Endothelial cell of hepatic sinusoid (primary cell): ENCODE data around the gene TRAK1.

Experiments used
- in situ Hi-C: cut with HindIII; loops from 2 replicates; pipeline ENCODE4 v1.10.0; 2017; ENCODE audit warnings: low sequenced_read_pairs

The TRAK1 gene

DNA sequence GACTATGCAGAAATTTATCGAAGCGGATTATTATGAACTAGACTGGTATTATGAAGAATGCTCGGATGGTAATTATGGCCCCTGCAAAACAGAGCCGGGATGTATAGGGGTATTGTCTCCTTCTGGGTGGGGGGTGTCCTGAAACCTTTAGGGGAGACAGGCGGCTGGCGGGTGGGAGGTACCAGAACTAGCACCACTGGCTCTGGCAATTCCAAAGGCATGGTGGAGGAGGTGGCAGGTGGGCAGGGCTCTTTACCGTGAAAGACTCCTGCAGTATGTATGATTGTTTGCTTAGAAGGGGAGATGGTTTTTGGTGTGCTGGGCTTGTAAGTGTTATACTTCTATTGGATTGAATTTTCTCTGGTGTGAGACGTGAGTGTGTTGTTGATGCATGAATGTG is 58.4 kb downstream of the TRAK1 start:
- in situ Hi-C loops = no loop called here

DNA sequence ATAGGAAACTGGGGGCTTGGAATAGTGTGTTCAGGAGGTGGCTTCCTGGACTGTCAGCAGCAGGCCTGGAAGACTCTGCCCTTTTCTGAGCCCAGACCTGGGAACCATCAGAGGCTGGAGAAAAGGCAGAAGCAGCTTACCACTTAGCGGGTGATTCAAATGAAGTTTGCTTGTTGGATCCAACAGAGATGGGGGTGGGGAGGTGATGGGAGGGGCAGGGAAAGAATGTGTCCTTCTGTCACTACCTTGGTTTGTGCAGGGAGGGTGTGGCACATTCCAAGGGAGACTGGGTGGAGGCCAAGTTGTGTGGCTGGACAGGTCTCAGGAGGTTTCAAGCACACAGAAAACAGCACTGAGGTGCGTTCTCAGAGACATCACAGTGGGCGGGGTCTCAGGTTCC is 58.8 kb downstream of the TRAK1 start:
- in situ Hi-C loops = no loop called here

DNA sequence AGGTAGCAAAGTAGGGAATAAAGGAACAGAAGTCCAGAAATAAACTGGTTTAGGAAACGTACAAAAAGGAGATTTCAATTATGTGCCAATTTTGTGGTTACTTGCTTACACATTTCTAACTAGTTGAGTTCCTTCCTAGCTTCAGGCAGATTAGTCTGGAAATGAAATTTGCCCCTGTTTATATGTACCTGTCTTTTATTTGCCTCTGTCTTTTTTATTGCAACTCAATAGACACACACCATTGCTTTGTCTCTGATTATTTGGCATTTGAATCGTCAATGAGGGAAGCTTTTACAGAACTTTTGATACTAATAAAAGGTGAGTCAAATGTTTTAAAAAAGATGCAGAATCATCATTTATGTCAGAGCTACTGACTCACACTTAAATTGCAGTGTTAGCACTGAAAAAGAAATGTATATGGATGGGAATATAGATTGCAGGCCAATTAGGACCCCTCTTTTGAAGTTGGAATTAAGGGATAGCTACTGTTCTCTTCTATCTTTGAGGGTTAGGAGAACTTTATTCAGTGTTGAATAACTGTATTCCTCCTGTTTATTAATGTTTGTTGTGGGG is 60.5 kb downstream of the TRAK1 start:
- in situ Hi-C loops = no loop called here

DNA sequence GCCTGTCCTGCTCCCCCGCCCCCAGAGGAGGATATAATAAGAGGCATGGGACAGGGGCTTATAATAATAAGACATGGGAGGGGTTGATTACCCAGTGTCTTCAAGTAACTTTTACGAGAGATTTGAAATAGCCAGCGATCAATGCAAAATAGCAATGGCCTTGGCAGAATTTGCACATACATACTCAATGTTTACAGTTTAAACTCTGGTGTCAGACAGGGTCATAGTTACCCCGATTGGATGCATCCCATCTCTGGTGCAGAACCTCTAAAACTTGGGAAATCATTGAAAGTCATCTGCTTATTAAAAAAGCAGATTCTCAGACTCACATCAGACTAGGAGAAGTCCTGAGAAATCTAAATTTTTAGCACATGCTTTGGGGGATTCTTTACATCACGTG is 61.0 kb downstream of the TRAK1 start:
- in situ Hi-C loops = no loop called here

DNA sequence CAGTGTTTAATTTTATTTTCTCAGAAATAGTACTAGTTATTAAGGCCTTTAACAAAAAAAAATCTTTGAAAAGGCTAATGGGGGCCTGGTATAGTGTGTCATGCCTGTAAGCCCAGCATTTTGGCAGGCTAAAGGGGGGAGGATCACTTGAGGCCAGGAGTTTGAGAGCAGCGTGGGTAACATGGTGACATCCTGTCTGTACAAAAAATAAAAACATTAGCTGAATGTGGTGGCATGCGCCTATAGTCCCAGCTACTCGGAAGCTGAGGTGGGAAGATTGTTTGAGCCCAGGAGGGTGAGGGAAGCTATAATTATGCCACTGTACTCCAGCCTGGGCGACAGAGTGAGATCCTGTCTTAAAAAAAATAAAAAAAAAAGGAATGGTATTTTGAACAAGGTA is 61.9 kb downstream of the TRAK1 start:
- in situ Hi-C loops = no loop called here

DNA sequence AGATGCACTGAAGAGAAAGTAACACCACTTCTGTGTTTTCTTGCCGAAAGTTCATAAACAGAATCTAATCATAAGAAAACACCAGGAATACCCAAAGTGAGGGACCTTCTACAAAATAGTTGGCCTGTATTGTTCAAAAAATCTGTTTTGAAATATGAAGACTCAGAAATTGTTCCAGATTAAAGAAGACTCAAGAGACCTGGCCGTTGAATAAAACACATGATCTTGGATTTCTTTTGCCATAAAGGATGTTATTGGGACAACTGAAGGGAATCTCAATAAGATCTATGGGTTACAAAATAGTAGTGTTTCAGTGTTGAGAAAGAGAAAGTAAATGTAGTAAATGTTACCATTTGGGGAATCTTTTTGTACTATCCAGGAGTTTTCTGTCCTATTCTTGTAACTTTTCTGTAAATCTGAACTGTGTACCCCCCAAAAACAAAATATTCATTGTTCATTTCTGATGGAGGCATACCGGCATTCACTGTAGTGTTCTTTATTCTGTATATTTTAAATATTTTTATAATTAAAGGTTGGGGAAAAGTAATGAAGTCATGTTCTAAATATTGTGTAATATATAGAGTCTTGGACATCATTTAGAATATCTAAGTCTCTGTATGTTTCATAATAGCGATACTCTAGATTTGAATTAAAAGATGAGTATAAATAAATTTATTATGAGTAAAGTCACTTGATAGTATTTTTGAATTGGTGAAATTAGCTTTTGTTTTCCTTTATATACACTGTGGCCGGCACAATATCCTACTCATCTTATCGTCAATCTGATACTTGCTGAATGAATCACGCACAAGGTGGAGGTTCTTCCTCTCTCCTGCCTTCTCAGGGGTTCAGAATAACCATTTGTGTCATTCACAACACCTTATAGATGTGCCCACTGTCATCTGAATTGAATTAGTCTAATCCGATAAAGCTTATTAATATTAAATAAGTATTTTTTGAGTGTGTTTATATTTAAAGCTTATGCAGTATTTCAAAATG is 66.7 kb downstream of the TRAK1 start:
- in situ Hi-C loops = loop anchor here (5.0 kb wide), 1 partner anchor 34 kb away; no protein-coding TSS in a partner anchor

DNA sequence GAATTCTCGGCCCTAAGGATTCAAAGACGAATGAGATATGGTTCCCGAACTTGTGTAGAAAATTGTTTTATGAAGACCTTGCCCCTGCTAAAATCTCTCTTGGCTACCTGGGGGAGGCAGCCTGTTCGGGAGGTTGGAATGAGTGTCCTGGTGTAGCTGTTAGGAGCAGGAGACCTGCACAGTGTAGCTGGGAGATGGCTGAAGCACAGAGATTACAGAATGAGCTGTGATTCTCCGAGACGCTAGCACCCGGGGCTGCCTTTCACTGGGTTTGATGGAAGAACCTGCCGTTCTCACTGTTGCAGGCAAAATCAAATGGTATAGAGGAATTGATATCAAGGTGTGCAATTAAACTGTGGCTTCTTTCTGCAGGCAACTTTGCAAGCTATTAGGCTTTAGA is 68.0 kb downstream of the TRAK1 start:
- in situ Hi-C loops = loop anchor here (5.0 kb wide), 1 partner anchor 33 kb away; no protein-coding TSS in a partner anchor

DNA sequence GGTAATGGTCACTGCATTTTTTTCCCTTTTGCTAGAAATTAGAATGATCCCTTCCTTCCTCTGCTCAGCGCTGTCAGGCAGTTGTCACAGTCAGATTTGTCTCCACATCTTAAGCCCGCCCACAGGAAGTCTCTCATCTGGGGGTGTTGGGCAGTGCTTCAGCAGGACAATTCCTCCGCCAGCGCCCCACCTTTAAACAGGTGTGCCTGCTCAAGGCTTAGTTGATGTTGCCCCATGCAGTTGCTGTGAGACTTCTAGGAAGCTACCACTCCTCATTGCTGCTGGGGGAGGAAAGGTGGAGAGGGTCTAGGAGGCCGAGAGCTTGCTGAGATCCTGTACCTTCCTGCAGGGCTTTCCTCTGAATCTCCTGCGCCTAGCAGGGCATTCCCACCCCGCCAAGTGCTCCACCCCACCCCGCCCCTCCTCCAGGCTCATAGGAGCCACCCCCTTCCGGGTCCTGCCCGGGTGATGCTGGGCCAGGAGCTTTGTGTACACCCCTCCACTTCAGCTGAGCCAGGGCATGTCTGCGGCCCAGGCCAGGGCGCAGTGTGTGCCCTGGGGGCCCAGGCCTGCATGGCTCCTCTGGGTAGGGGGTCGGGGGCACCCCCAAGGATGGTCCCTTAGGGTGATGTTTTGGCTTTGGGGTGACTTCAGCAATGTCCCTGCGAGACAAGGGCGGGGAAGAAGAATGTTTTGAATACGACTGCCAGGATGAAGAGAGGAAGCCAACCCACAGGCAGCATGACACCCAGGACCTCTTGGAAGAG is 68.7 kb downstream of the TRAK1 start:
- in situ Hi-C loops = loop anchor here (5.0 kb wide), 1 partner anchor 32 kb away; no protein-coding TSS in a partner anchor

DNA sequence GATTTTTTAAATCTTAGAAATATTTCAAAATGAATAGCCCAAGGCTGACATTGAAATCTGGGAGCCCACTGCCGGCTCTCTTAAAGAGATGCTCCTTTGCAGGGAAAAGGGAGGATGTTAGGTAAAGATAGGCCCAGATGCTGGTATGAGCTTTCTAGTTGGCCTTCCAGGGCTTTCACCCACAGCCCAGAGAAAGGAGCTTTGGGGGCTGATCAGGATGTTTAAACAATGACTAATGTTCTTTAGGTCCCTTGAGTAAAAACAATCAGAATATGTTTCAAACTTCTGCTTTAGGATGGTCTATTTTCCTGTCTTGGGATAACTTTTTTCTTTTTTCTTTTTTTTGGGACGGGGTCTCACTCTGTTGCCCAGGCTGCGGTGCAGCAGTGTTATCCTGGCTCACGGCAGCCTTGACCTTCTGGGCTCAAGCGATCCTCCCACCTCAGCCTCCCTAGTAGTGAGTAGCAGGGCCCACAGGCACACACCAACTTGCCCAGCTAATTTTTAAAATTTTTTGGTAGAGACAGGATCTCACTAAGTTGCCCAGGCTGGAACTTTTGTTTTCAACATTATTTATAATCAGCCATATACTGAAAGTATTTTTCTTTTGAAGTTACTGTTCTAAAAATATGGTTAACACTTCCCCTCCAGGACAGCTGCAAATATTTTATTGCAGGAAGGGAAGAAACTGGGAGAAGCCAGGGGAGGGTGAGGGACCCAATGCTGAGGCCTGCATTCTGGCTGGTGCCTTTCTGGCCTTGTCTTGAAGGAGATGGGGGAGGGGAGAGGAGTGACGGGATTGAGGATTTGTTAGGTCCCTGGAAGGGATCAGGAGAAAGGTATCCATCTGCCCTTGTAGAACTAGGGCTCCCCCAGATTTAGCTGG is 70.1 kb downstream of the TRAK1 start:
- in situ Hi-C loops = no loop called here

DNA sequence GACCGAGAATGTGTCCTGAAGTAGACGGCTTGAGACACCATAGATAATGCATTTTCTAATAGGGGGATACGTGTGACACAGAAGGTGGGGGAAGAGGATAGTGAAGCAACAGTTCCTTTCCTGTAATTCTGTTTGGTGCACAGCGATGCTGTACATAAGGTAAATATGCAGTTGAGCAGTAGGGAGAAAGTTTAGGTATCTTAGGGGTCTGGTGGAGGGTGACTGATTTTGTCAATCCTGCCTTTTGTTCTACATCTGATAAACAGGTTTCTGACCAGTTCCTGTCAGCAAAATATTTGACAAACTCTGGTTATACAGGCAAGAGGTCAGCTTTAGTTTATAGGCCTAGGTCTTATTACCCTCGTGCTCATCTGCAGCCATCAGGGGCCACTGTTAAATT is 71.3 kb downstream of the TRAK1 start:
- in situ Hi-C loops = no loop called here

DNA sequence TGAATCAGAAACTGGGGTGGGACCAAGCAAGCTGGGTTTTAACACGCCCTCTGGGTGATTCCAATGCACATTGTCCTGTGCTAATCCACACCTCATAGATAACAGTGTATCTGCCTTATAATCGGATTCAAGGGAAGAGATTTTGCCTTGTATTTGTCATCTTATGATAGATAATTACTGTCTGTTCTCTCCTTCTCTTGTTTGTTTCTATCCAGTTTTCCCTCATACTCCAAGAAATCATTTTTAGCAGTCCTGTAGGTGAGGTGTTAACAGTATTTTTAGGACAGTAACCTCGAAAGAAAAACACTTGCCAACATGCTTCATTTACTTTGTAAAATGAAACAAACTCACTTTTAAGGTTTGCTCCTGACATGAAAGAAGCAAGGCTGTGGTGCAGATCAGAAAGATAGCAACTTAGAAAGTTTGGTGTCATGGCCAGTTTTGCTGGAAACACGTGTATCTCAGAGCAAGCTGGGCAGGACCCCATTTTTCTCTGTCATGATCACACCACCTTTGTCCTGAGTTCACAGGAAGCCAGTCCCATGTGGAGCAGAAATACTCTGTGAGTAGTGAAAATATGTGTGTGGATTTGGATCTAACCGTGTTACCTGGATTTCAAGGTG is 72.6 kb downstream of the TRAK1 start:
- in situ Hi-C loops = no loop called here

DNA sequence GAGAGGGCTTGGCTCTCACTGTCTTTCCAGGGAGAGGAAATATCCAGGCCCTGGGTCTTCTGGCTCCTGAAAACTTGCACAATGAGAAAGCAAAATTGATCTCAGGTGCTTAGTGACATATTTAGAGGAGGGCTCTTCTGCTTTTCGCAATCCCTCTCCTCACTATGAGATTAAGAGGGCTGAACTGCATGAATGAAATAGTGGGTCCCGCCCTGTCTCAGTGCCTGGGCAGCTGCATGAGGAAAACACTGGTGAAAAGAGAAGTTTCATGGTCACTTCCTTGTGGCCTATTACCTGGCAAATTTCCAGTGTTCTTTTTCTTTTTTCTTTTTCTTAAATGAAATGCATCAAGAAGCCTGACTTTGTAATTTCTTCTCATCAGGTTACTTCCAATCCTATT is 73.5 kb downstream of the TRAK1 start:
- in situ Hi-C loops = no loop called here

DNA sequence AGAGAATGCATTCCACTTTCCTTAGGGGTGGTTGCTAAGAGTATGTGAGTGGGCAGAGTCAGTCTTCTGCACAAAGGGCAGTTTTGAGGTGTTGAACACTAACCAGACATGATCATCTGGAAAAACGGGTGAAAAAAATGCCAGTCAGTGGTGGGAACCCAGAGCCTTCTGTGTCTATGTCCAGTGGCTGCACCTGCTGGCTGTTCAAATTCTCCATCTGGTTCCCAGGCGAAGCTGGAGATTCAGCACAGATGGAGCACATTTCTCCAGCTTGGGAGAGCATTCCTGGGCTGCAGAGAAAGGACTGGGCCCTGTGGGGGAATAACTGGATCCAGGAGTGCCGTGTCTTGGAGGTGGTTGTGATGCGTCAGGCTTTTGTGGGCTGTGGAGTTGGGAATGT is 74.1 kb downstream of the TRAK1 start:
- in situ Hi-C loops = no loop called here

DNA sequence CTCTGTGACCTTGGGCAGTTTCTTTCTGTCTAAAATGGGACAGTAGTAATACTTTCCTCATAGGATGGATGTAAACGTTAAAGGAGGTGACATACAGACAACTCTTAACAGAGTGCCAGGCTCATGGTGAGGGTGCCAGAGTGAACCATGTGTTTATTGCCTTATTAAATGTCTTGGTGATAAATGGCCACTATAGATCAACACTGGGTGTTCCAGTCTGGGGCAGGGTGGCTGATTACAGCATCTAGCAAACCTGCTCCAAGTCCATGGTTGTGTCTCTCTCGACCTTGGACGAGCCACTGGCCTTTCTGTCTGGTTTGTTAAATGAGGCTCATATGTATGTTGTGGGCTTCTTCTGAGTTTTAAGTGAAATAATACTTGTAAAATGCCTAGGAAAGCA is 75.1 kb downstream of the TRAK1 start:
- in situ Hi-C loops = no loop called here

DNA sequence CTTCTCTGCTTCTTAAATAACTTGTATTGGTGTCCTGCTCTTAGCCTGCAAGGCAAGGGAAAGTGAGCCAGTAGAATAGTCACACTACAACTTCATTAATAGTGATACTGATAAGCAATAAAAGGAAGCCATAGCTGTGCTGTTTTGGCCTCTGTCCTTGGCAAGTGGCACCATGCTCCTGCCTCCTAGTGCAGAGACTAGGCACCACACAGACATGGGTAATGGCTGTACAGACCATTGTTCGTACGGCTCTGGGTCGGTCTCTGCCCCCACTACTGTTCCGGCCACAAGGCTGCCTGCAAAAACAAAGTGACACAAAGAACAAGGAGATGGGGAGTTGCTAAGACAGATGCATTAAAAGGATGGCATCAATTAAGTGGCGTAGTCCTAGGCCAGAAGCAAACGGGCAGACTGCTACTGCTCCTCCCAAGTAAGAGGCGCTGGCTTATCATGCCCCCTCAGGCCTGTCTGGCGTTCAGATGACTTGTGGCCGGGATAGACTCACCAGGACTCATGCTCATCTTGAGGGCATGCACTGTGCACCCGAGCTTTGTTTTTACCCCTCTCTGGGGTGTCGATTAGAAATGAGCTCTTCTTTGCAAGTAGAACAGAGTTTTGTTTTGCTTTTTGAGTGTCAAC is 75.6 kb downstream of the TRAK1 start:
- in situ Hi-C loops = no loop called here

DNA sequence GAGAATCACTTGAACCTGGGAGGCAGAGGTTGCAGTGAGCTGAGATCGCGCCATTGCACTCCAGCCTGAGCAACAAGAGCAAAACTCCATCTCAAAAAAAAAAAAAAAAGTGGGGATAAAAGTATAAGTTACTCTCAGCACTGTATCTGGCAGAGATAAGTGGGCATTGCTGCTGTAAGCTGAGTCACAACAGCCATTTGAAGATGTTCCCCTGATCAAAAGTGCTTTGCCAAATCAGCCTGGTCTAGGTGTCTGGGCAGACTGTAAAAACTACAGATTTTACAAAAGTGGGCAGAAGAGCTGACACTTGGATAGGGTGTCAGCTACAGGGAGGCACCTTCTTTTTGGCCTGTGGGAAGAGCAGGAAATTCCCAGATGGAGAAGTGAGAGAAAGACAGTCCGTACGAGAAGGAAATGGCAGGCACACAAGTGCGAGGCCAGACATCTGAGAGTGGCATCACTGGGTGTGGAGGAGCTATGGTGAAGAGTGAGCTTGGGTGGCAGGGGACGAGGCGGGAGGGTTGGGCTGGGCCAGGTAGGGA is 78.5 kb downstream of the TRAK1 start:
- in situ Hi-C loops = loop anchor here (5.0 to 10.0 kb wide), 2 partner anchors 42 to 155 kb away; no protein-coding TSS in a partner anchor

DNA sequence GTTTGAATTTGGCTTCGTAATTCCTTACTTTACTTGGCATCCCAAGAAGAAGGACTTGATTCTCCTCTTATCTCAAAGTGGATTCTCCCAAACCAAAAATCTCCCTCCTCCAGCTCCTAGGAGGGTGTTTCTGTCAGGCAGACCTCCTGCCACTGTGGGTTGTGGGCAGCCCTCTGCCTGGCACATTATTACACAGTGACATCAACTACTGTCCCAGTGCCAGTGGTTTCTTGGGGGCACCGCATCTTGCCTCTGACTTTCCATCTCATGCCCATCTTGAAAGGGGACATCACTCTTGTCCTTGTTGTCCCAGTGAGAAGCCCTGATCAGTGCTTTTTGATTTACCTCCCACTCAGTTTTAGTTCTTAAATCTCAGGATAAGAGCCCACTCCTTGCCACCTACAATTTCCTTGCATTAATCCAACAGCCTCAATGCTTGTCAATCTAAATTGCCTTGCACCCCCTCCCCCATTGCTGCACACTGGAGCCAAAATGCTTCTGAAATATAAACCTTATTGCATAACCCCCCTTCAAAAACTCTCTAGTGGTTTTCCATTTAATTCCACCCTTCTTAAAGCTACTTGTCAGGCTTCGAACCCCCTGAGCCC is 81.0 kb downstream of the TRAK1 start:
- in situ Hi-C loops = loop anchor here (5.0 to 10.0 kb wide), 2 partner anchors 45 to 157 kb away; no protein-coding TSS in a partner anchor

DNA sequence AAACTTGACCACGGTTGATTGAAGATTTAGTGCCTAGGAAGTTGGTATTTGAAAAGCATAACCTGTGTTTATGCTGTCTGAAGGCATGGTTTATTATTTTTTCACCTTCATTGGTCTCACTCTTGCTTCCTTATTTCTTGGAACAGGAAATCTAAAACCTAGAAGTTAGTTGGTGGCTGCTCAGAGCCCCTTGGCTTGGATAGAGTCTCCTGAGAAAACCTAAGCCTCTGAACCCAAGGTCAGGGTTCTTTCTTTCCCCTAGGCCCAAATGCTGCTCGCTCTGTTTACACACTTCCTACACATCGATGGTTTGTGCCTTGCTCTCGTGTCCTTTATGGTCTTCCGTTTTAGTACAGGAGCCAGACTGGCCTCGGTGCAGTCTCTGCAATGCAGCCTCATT is 82.2 kb downstream of the TRAK1 start:
- in situ Hi-C loops = loop anchor here (5.0 to 10.0 kb wide), 2 partner anchors 46 to 159 kb away; no protein-coding TSS in a partner anchor
